WTC11 (cell line): Measurements from ENCODE around the gene SCGB3A2. TPM values are rescaled to one million over a fixed set of nuclear protein-coding genes. Genes with fewer than 3 reads are reported as not detected.

ENCODE experiments used
- ATAC-seq: fragments of 200-7000 bp; cut with Tn5 transposase; 2 replicates; pipeline ENCODE4 v1.10.0; 2021; ENCODE audit warnings: mild to moderate bottlenecking, moderate library complexity
- CTCF ChIA-PET: fragments of 300-600 bp; sonication (Branson Sonifier 250); formaldehyde crosslinking; loops from one replicate; lab custom pipeline; 2021; ENCODE audit warnings: antibody characterized with exemption; lab: Charles Lee
- POLR2A ChIA-PET: fragments of 350-600 bp; sonication (Branson Sonifier 250); formaldehyde crosslinking; loops from one replicate; lab custom pipeline; 2021; ENCODE audit warnings: antibody characterized with exemption; lab: Charles Lee
- DNase-seq: peaks from one replicate; pipeline ENCODE4 v3.0.0; 2021; ENCODE audit warnings: low spot score
- H3K27ac Mint-ChIP-seq: 2 replicates; pipeline ENCODE4 v1.8.0; 2021; ENCODE audit warnings: mixed read lengths
- H3K27me3 Mint-ChIP-seq: 2 replicates; pipeline ENCODE4 v1.8.0; 2021; ENCODE audit warnings: low read depth, mild to moderate bottlenecking, moderate library complexity, mixed read lengths
- H3K36me3 Mint-ChIP-seq: 2 replicates; pipeline ENCODE4 v1.8.0; 2021; ENCODE audit warnings: mixed read lengths
- H3K4me1 Mint-ChIP-seq: 2 replicates; pipeline ENCODE4 v1.8.0; 2022; ENCODE audit warnings: mixed read lengths
- H3K4me3 Mint-ChIP-seq: 2 replicates; pipeline ENCODE4 v1.8.0; 2021; ENCODE audit warnings: mild to moderate bottlenecking, moderate library complexity, mixed read lengths
- H3K9me3 Mint-ChIP-seq: 2 replicates; pipeline ENCODE4 v1.8.0; 2021; ENCODE audit warnings: mixed read lengths
- CDX4 ChIP-seq: fragments of 250-450 bp; sonication (Bioruptor Pico); IDR thresholded peaks from 2 replicates; pipeline ENCODE4 v1.9.0; 2021; ENCODE audit warnings: moderate library complexity, mild to moderate bottlenecking, inconsistent platforms, borderline replicate concordance
- ELF4 ChIP-seq: sonication (generic); formaldehyde crosslinking; IDR thresholded peaks from 2 replicates; pipeline ENCODE4 v1.8.1; 2022; ENCODE audit warnings: low read depth, mild to moderate bottlenecking, moderate library complexity, missing genetic modification reagents
- ETV6 ChIP-seq: sonication (generic); formaldehyde crosslinking; IDR thresholded peaks from 2 replicates; pipeline ENCODE4 v1.8.1; 2022; ENCODE audit warnings: mild to moderate bottlenecking, missing genetic modification reagents
- FOXJ3 ChIP-seq: sonication (generic); formaldehyde crosslinking; IDR thresholded peaks from 2 replicates; pipeline ENCODE4 v1.9.0; 2021; ENCODE audit warnings: missing genetic modification reagents, mild to moderate bottlenecking, borderline replicate concordance
- FOXP1 ChIP-seq: sonication (generic); formaldehyde crosslinking; IDR thresholded peaks from 2 replicates; pipeline ENCODE4 v1.8.0; 2022; ENCODE audit warnings: missing genetic modification reagents, mild to moderate bottlenecking, moderate library complexity, borderline replicate concordance
- GTF2I ChIP-seq: fragments of 250-450 bp; sonication (Bioruptor Pico); conservative IDR thresholded peaks from 2 replicates; pipeline ENCODE4 v1.4.0; 2021; ENCODE audit warnings: mild to moderate bottlenecking
- KAT7 ChIP-seq: sonication (generic); formaldehyde crosslinking; IDR thresholded peaks from 2 replicates; pipeline ENCODE4 v1.8.1; 2023; ENCODE audit warnings: missing genetic modification reagents, mild to moderate bottlenecking, borderline replicate concordance
- MYBL2 ChIP-seq: sonication (generic); formaldehyde crosslinking; IDR thresholded peaks from 2 replicates; pipeline ENCODE4 v1.8.1; 2023; ENCODE audit warnings: mild to moderate bottlenecking, moderate library complexity, missing genetic modification reagents
- NFE2L1 ChIP-seq: sonication (generic); formaldehyde crosslinking; IDR thresholded peaks from 2 replicates; pipeline ENCODE4 v1.8.1; 2023; ENCODE audit warnings: missing genetic modification reagents
- RELA ChIP-seq: sonication (generic); formaldehyde crosslinking; IDR thresholded peaks from 2 replicates; pipeline ENCODE4 v1.8.1; 2022; ENCODE audit warnings: missing genetic modification reagents, mild to moderate bottlenecking, borderline replicate concordance
- SMAD4 ChIP-seq: sonication (generic); formaldehyde crosslinking; IDR thresholded peaks from 2 replicates; pipeline ENCODE4 v1.8.0; 2022; ENCODE audit warnings: mild to moderate bottlenecking, missing genetic modification reagents
- TP53 ChIP-seq: sonication (generic); formaldehyde crosslinking; IDR thresholded peaks from 2 replicates; pipeline ENCODE4 v1.8.1; 2023; ENCODE audit warnings: mild to moderate bottlenecking, missing genetic modification reagents
- ZNF219 ChIP-seq: sonication (generic); formaldehyde crosslinking; IDR thresholded peaks from 2 replicates; pipeline ENCODE4 v1.8.0; 2023; ENCODE audit warnings: missing genetic modification reagents, mild to moderate bottlenecking, borderline replicate concordance
- ZNF232 ChIP-seq: sonication (generic); formaldehyde crosslinking; IDR thresholded peaks from 2 replicates; pipeline ENCODE4 v1.8.0; 2022; ENCODE audit warnings: mild to moderate bottlenecking, missing genetic modification reagents
- ZNF396 ChIP-seq: fragments of 250-450 bp; sonication (Bioruptor Pico); IDR thresholded peaks from 2 replicates; pipeline ENCODE4 v1.8.0; 2021; ENCODE audit warnings: mild to moderate bottlenecking, moderate library complexity, borderline replicate concordance
- ZNF423 ChIP-seq: fragments of 250-450 bp; sonication (Bioruptor Pico); IDR thresholded peaks from 2 replicates; pipeline ENCODE4 v2.1.2; 2022; ENCODE audit warnings: mild to moderate bottlenecking, moderate library complexity
- total RNA-seq: library from RNA; stranded (reverse); gene quantifications from 3 replicates; pipeline ENCODE4 v1.2.3, GENCODE V29; 2021
- TF ChIP-seq, protein P1 (sequence below): fragments of 250-450 bp; sonication (Bioruptor Pico); IDR thresholded peaks from 2 replicates; pipeline ENCODE4 v1.9.0; 2021; ENCODE audit warnings: mild to moderate bottlenecking
- TF ChIP-seq, protein P2 (sequence below): sonication (generic); formaldehyde crosslinking; conservative IDR thresholded peaks from 2 replicates; pipeline ENCODE4 v1.8.1; 2023; ENCODE audit warnings: mild to moderate bottlenecking, low read depth, missing genetic modification reagents, moderate library complexity
- TF ChIP-seq, protein P3 (sequence below): sonication (generic); formaldehyde crosslinking; IDR thresholded peaks from 2 replicates; pipeline ENCODE4 v1.8.0; 2023; ENCODE audit warnings: missing genetic modification reagents, mild to moderate bottlenecking, borderline replicate concordance

SCGB3A2 gene
- total RNA-seq, 1 experiment from 2014 or later, result 79.1 TPM

GRCh38 chr5:147893820-147894219 lies 15.3 kb downstream of the SCGB3A2 start:
- no peak for TF ChIP-seq GTF2I (CRISPR knock-in tag)
- no peak for TF ChIP-seq SMAD4 (CRISPR knock-in tag)
- no peak for TF ChIP-seq ZNF396
- TF ChIP-seq ZNF219 (CRISPR knock-in tag), result no peak
- TF ChIP-seq ZNF423, result no peak
- TF ChIP-seq, protein P1, sequence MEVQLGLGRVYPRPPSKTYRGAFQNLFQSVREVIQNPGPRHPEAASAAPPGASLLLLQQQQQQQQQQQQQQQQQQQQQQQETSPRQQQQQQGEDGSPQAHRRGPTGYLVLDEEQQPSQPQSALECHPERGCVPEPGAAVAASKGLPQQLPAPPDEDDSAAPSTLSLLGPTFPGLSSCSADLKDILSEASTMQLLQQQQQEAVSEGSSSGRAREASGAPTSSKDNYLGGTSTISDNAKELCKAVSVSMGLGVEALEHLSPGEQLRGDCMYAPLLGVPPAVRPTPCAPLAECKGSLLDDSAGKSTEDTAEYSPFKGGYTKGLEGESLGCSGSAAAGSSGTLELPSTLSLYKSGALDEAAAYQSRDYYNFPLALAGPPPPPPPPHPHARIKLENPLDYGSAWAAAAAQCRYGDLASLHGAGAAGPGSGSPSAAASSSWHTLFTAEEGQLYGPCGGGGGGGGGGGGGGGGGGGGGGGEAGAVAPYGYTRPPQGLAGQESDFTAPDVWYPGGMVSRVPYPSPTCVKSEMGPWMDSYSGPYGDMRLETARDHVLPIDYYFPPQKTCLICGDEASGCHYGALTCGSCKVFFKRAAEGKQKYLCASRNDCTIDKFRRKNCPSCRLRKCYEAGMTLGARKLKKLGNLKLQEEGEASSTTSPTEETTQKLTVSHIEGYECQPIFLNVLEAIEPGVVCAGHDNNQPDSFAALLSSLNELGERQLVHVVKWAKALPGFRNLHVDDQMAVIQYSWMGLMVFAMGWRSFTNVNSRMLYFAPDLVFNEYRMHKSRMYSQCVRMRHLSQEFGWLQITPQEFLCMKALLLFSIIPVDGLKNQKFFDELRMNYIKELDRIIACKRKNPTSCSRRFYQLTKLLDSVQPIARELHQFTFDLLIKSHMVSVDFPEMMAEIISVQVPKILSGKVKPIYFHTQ (CRISPR knock-in tag), result no peak
- no peak for TF ChIP-seq ETV6 (CRISPR knock-in tag)
- TF ChIP-seq ELF4 (CRISPR knock-in tag), result no peak
- TF ChIP-seq, protein P2, sequence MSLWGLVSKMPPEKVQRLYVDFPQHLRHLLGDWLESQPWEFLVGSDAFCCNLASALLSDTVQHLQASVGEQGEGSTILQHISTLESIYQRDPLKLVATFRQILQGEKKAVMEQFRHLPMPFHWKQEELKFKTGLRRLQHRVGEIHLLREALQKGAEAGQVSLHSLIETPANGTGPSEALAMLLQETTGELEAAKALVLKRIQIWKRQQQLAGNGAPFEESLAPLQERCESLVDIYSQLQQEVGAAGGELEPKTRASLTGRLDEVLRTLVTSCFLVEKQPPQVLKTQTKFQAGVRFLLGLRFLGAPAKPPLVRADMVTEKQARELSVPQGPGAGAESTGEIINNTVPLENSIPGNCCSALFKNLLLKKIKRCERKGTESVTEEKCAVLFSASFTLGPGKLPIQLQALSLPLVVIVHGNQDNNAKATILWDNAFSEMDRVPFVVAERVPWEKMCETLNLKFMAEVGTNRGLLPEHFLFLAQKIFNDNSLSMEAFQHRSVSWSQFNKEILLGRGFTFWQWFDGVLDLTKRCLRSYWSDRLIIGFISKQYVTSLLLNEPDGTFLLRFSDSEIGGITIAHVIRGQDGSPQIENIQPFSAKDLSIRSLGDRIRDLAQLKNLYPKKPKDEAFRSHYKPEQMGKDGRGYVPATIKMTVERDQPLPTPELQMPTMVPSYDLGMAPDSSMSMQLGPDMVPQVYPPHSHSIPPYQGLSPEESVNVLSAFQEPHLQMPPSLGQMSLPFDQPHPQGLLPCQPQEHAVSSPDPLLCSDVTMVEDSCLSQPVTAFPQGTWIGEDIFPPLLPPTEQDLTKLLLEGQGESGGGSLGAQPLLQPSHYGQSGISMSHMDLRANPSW (CRISPR knock-in tag), result no peak
- TF ChIP-seq, protein P3, sequence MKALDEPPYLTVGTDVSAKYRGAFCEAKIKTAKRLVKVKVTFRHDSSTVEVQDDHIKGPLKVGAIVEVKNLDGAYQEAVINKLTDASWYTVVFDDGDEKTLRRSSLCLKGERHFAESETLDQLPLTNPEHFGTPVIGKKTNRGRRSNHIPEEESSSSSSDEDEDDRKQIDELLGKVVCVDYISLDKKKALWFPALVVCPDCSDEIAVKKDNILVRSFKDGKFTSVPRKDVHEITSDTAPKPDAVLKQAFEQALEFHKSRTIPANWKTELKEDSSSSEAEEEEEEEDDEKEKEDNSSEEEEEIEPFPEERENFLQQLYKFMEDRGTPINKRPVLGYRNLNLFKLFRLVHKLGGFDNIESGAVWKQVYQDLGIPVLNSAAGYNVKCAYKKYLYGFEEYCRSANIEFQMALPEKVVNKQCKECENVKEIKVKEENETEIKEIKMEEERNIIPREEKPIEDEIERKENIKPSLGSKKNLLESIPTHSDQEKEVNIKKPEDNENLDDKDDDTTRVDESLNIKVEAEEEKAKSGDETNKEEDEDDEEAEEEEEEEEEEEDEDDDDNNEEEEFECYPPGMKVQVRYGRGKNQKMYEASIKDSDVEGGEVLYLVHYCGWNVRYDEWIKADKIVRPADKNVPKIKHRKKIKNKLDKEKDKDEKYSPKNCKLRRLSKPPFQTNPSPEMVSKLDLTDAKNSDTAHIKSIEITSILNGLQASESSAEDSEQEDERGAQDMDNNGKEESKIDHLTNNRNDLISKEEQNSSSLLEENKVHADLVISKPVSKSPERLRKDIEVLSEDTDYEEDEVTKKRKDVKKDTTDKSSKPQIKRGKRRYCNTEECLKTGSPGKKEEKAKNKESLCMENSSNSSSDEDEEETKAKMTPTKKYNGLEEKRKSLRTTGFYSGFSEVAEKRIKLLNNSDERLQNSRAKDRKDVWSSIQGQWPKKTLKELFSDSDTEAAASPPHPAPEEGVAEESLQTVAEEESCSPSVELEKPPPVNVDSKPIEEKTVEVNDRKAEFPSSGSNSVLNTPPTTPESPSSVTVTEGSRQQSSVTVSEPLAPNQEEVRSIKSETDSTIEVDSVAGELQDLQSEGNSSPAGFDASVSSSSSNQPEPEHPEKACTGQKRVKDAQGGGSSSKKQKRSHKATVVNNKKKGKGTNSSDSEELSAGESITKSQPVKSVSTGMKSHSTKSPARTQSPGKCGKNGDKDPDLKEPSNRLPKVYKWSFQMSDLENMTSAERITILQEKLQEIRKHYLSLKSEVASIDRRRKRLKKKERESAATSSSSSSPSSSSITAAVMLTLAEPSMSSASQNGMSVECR, result no peak
- no peak for TF ChIP-seq FOXJ3 (CRISPR knock-in tag)
- no peak for TF ChIP-seq KAT7 (CRISPR knock-in tag)
- DNase-seq, result no peak
- Mint-ChIP-seq H3K4me3 (no peak overlapping the region), H3K27me3 (no peaks in the 10 kb centered on the region), H3K4me1 (peaks cover 22% of the 10 kb centered on the region), H3K36me3 (no peaks in the 10 kb centered on the region), H3K9me3 (no peaks in the 10 kb centered on the region), H3K27ac (no peak overlapping the region)
- ATAC-seq, result no peak
- ChIA-PET POLR2A (no interaction called here), CTCF (interaction anchor here (0.6 kb wide), 1 partner anchor 357 kb away, joined by 3 read pairs; no protein-coding TSS in a partner anchor)

DNA sequence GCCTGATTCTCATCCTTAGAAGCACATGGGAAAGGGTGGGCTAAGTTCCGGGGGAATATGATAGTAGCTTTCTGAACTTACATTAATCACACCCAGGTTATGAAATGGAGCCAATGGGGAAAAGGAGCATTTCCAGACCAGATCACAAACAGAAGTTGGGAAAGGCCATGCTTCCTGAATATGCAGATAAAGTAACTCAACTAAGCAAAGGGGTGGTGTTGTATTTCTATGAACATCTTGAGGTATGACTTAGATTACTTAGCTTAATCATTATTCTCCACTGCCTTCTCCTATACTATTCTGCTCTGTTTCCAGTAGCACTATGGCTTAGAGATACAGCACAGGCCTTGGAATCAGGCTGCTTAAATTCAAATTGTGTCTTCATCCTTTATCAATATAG lies 17.4 kb downstream of the SCGB3A2 start:
- ChIA-PET CTCF (interaction anchor here (1.3 kb wide), 1 partner anchor 9 kb away, joined by 6 read pairs; no protein-coding TSS in a partner anchor), POLR2A (interaction anchor here (0.5 kb wide), 1 partner anchor 262 kb away, joined by 3 read pairs; no protein-coding TSS in a partner anchor)
- no peak for ATAC-seq
- Mint-ChIP-seq H3K9me3 (no peaks in the 10 kb centered on the region), H3K4me1 (peaks cover 30% of the 10 kb centered on the region), H3K4me3 (no peak overlapping the region), H3K27me3 (no peaks in the 10 kb centered on the region), H3K36me3 (no peaks in the 10 kb centered on the region), H3K27ac (no peak overlapping the region)
- no peak for DNase-seq
- TF ChIP-seq FOXP1, result no peak
- no peak for TF ChIP-seq TP53
- no peak for TF ChIP-seq NFE2L1 (CRISPR knock-in tag)
- no peak for TF ChIP-seq ZNF232
- TF ChIP-seq, protein P3, result no peak
- TF ChIP-seq RELA, result no peak
- no peak for TF ChIP-seq ZNF219 (CRISPR knock-in tag)
- no peak for TF ChIP-seq CDX4 (CRISPR knock-in tag)
- TF ChIP-seq MYBL2 (CRISPR knock-in tag), result no peak
- no peak for TF ChIP-seq ZNF396
